Choroid plexus epithelial cell (primary cell): Measurements from ENCODE around the gene OR6C2.
"Not testable (repeated sequence)": the region's sequence is repeated elsewhere in the genome, so short reads cannot be mapped to it uniquely, and the experiment has no call there.

Experiments
- DNase-seq: peaks from one replicate; pipeline ENCODE4 v3.0.0-alpha.2; 2010; ENCODE audit warnings: low read depth
- H3K4me3 ChIP-seq: 2 replicates; pipeline ENCODE4 v1.5.1; 2011; ENCODE audit warnings: low read depth, mild to moderate bottlenecking, control low read depth, low read length, moderate library complexity
- CTCF ChIP-seq: conservative IDR thresholded peaks from 2 replicates; pipeline ENCODE4 v1.5.1; 2011; ENCODE audit warnings: low read depth, mild to moderate bottlenecking, control low read depth, inconsistent platforms, low read length, moderate library complexity

The OR6C2 gene

GRCh38 chr12:55443776-55444175 is at the start of gene OR6C2:
Gene OR6C2 (plus strand): TSS chr12:55444076. CDS start chr12:55452214, 8,138 bp downstream.
- no peak for DNase-seq
- H3K4me3 ChIP-seq, result no peak within 1 kb of the TSS
- TF ChIP-seq CTCF, result no peak

DNA sequence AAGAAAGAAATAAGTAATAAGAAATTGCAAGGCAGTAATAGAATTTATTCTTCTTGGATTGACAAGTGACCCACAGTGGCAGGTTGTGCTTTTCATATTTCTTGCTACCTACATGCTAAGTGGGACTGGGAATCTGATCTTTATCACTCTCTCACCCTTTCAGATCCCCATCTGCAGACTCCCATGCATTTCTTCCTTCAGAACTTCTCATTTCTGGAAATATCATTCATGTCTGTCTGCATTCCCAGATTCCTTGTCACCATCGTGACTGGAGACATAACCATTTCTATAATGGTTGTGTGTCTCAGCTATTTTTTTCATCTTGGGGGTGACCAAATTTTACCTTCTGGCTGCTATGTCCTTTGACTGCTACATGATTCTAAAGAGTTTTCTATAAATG is 47.5 kb upstream of the OR6C2 start:
- H3K4me3 ChIP-seq, result no peak overlapping the region
- no peak for DNase-seq
- no peak for TF ChIP-seq CTCF

GRCh38 chr12:55400229-55400628 is 43.6 kb upstream of the OR6C2 start, which contains the start of gene OR6C65:
Gene OR6C65 (plus strand): TSS chr12:55400529. CDS start chr12:55400529, 0 bp downstream.
- no peak for TF ChIP-seq CTCF
- DNase-seq, result no peak

GRCh38 chr12:55407866-55408265 is 36.0 kb upstream of the OR6C2 start:
- TF ChIP-seq CTCF, result no peak
- H3K4me3 ChIP-seq, result no peak overlapping the region
- no peak for DNase-seq

More at GRCh38 chr12:55400229-55400628, 43.6 kb upstream of the OR6C2 start, which contains the start of gene OR6C65:
- no peak within 1 kb of the TSS for H3K4me3 ChIP-seq

GRCh38 chr12:55409133-55409532 is 34.7 kb upstream of the OR6C2 start:
- H3K4me3 ChIP-seq, DNase-seq: not testable (repeated sequence)

- H3K4me3 ChIP-seq, DNase-seq: not testable (repeated sequence)
Observed at GRCh38 chr12:55412138-55412537, 31.7 kb upstream of the OR6C2 start.

DNA sequence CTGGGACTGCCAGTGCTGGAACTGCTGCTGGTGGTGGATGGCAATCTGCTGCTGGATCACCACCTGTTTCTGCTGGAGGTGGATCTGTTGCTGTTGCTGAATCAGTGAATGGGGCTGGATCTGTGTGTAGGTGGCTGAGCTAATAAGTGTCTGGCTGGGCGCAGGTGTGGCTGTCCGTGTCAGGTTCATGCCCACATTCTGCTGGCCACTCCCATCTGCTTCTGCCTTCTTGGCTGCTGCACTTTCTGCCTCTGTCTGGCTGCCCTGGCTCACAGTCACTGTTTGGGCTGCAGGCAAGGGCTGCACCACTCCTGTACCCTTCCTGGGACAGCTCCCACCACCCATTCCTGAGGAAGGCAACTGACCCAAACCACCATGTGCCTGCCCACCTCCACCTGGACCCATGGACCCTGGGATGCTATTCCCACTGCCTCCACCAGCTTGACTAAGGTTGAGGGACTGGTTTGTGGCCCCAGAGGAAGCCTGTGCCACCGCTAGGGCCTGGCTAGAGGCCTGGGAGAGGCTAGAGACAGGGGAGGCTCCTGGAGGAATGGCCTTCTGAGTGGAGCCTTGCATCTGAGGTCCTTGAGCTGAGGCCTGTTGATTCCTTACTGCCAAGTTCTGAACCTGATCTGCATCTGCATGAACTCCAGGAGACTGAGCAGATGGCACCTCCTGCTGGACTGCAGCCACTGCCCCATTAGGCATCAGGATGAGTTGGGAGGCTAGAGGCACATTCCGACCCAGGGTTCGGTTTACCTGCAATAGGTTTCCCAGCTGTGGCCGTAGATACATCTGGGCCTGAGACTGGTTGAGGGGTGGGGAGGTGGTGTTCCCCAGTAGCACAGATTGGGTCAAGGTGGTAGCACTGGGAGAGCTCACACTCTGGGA is 30.1 kb upstream of the OR6C2 start:
- not testable (repeated sequence) for H3K4me3 ChIP-seq, DNase-seq

DNA sequence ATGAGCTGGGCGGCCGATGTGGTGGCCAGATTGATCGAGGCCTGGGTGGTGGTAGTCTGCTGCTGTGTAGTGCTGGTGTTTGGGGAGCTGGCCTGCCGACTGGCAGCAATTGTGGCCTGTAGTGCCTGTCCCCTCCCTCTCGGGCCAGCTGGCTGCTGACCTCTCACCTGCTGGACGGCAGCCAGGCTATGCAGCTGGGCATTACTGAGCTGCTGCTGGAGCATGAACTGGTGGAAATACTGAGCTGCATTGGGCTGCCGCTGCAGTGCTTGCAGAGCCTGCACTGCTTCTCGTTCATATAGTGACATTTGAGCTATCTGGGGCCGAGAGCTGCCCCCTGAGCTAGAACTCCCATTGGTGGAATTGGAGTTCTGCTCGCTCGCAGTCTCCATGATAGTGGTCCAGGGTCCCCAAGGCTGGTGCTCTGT is 29.5 kb upstream of the OR6C2 start:
- not testable (repeated sequence) for H3K4me3 ChIP-seq, DNase-seq

DNA sequence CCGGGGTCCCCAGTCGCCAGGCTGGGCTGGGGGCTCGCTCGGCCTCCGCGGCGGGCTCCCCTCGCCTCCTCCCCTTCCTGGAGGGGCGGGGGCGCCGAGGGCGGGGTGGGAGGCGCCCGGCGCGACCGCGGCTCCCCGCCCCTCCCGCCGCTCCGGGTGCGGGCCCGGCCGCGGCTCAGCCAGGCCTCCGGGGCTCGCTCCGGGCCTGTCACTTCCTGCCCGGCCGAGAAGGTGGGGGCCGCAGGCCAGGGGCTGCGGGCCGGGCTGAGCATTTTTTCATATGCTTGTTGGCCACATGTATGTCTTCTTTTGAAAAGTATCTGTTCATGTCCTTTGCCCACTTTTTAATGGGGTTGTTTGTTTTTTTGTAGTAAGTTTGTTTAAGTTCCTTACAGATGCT is 29.0 kb upstream of the OR6C2 start:
- H3K4me3 ChIP-seq, DNase-seq: not testable (repeated sequence)
